Germinal center (tissue), 1 donor: ENCODE measurements around the gene GSTT2B.
"Not testable (repeated sequence)": the region's sequence is repeated elsewhere in the genome, so short reads cannot be mapped to it uniquely, and the experiment has no call there.

Source experiments
- DNase-seq: peaks from one replicate; pipeline ENCODE4 v3.0.0; 2012; ENCODE audit warnings: mixed read lengths, low spot score

GSTT2B gene

GRCh38 chr22:23984430-23984829 is 23.4 kb upstream of the GSTT2B start:
- DNase-seq: peak; percentile 13

GRCh38 chr22:23980567-23980966 is 19.6 kb upstream of the GSTT2B start:
- DNase-seq: not testable (repeated sequence)

- DNase-seq: not testable (repeated sequence)
These were observed 18.7 kb upstream of the GSTT2B start, which contains the start of gene GSTT2 for GRCh38 chr22:23979557-23980240. Gene GSTT2 (plus strand): TSS chr22:23980134.

- not testable (repeated sequence) for DNase-seq
These were observed 16.3 kb upstream of the GSTT2B start for GRCh38 chr22:23977304-23977703.

- DNase-seq: not testable (repeated sequence)
These were observed 13.9 kb upstream of the GSTT2B start for GRCh38 chr22:23974836-23975352.

- not testable (repeated sequence) for DNase-seq
These were observed 13.3 kb upstream of the GSTT2B start, which contains the start of gene DDT for GRCh38 chr22:23974345-23974744. Gene DDT (minus strand): TSS chr22:23974441. CDS start chr22:23974414, 27 bp downstream.

- not testable (repeated sequence) for DNase-seq
These were observed 10.9 kb upstream of the GSTT2B start for GRCh38 chr22:23971927-23972326.

GRCh38 chr22:23970816-23971486 is 10.0 kb upstream of the GSTT2B start:
- DNase-seq: no peak

- DNase-seq: no peak
These were observed 9.2 kb upstream of the GSTT2B start for GRCh38 chr22:23970201-23970641.

GRCh38 chr22:23969071-23969470 is 8.1 kb upstream of the GSTT2B start:
- no peak for DNase-seq

GRCh38 chr22:23966568-23966967 is 5.6 kb upstream of the GSTT2B start, which contains the start of gene DDTL:
Gene DDTL (plus strand): TSS chr22:23966888. CDS start chr22:23966915, 27 bp downstream.
- DNase-seq: not testable (repeated sequence)

GRCh38 chr22:23966094-23966493 is 5.1 kb upstream of the GSTT2B start:
- not testable (repeated sequence) for DNase-seq

GRCh38 chr22:23956301-23956900 is 4.6 kb downstream of the GSTT2B start:
- DNase-seq: peak; percentile 42

GRCh38 chr22:23955886-23956285 is 5.1 kb downstream of the GSTT2B start:
- not testable (repeated sequence) for DNase-seq

GRCh38 chr22:23954991-23955305 is 6.0 kb downstream of the GSTT2B start:
- DNase-seq: not testable (repeated sequence)

- DNase-seq: not testable (repeated sequence)
These were observed 6.6 kb downstream of the GSTT2B start for GRCh38 chr22:23954193-23954990.

GRCh38 chr22:23953485-23953884 is 7.5 kb downstream of the GSTT2B start:
- DNase-seq: not testable (repeated sequence)

GRCh38 chr22:23952794-23953405 is 8.1 kb downstream of the GSTT2B start:
- DNase-seq: not testable (repeated sequence)

GRCh38 chr22:23951383-23951782 is 9.6 kb downstream of the GSTT2B start:
- DNase-seq: not testable (repeated sequence)

- not testable (repeated sequence) for DNase-seq
These were observed 11.2 kb downstream of the GSTT2B start for GRCh38 chr22:23949764-23950163.

GRCh38 chr22:23947391-23947790 is 13.6 kb downstream of the GSTT2B start:
- not testable (repeated sequence) for DNase-seq
